SK-N-SH treated with all-trans-retinoic acid at 6 μM for 48 hours (cell line): ENCODE results near the gene NUP42.

Experiments used
- ATAC-seq: fragments of 200-7000 bp; cut with Tn5 transposase; 3 replicates; pipeline ENCODE4 v1.9.1; 2020; ENCODE audit warnings: mild to moderate bottlenecking, moderate library complexity
- ARNTL ChIP-seq: fragments of 450-650 bp; formaldehyde crosslinking; IDR thresholded peaks from 2 replicates; pipeline ENCODE4 v1.5.0; 2020; ENCODE audit warnings: low read depth, mild to moderate bottlenecking, moderate library complexity, borderline replicate concordance
- BACH2 ChIP-seq: fragments of 250-450 bp; sonication (Bioruptor Pico); IDR thresholded peaks from 2 replicates; pipeline ENCODE4 v1.9.0; 2021; ENCODE audit warnings: mild to moderate bottlenecking, borderline replicate concordance
- CREB5 ChIP-seq: fragments of 250-450 bp; sonication (Bioruptor Pico); IDR thresholded peaks from 2 replicates; pipeline ENCODE4 v1.5.1; 2020; ENCODE audit warnings: low read depth, mild to moderate bottlenecking, moderate library complexity
- CSDC2 ChIP-seq: fragments of 250-450 bp; sonication (Bioruptor Pico); IDR thresholded peaks from 2 replicates; pipeline ENCODE4 v1.5.0; 2020; ENCODE audit warnings: mild to moderate bottlenecking, moderate library complexity
- CSRNP3 ChIP-seq: fragments of 250-450 bp; sonication (Bioruptor Pico); IDR thresholded peaks from 2 replicates; pipeline ENCODE4 v1.5.1; 2021; ENCODE audit warnings: mild to moderate bottlenecking, moderate library complexity
- ESRRG ChIP-seq: fragments of 250-450 bp; sonication (Bioruptor Pico); IDR thresholded peaks from 2 replicates; pipeline ENCODE4 v1.6.1; 2021; ENCODE audit warnings: mild to moderate bottlenecking
- ISL1 ChIP-seq: fragments of 250-450 bp; sonication (Bioruptor Pico); IDR thresholded peaks from 2 replicates; pipeline ENCODE4 v2.1.2; 2022; ENCODE audit warnings: mild to moderate bottlenecking, moderate library complexity
- OSR1 ChIP-seq: fragments of 250-450 bp; sonication (Bioruptor Pico); IDR thresholded peaks from 2 replicates; pipeline ENCODE4 v1.8.0; 2022; ENCODE audit warnings: moderate library complexity, mild to moderate bottlenecking, inconsistent platforms
- POU6F1 ChIP-seq: fragments of 250-450 bp; sonication (Bioruptor Pico); IDR thresholded peaks from 2 replicates; pipeline ENCODE4 v1.8.0; 2021; ENCODE audit warnings: low read depth, mild to moderate bottlenecking, moderate library complexity, borderline replicate concordance
- PPARA ChIP-seq: fragments of 250-450 bp; sonication (Bioruptor Pico); IDR thresholded peaks from 2 replicates; pipeline ENCODE4 v1.5.0; 2020; ENCODE audit warnings: mild to moderate bottlenecking, borderline replicate concordance
- RARB ChIP-seq: fragments of 250-450 bp; sonication (Bioruptor Pico); IDR thresholded peaks from 2 replicates; pipeline ENCODE4 v1.8.0; 2021; ENCODE audit warnings: mild to moderate bottlenecking, moderate library complexity
- SNAI2 ChIP-seq: fragments of 250-450 bp; sonication (Bioruptor Pico); IDR thresholded peaks from 2 replicates; pipeline ENCODE4 v1.5.0; 2020; ENCODE audit warnings: mild to moderate bottlenecking, moderate library complexity
- TCF4 ChIP-seq: fragments of 250-450 bp; sonication (Bioruptor Pico); IDR thresholded peaks from 2 replicates; pipeline ENCODE4 v1.8.0; 2021; ENCODE audit warnings: mild to moderate bottlenecking, moderate library complexity, borderline replicate concordance
- TSHZ2 ChIP-seq: fragments of 250-450 bp; sonication (Bioruptor Pico); IDR thresholded peaks from 2 replicates; pipeline ENCODE4 v1.5.0; 2020; ENCODE audit warnings: mild to moderate bottlenecking, moderate library complexity
- ZC3H10 ChIP-seq: fragments of 250-450 bp; sonication (Bioruptor Pico); IDR thresholded peaks from 2 replicates; pipeline ENCODE4 v1.5.1; 2021; ENCODE audit warnings: mild to moderate bottlenecking, moderate library complexity
- ZFP3 ChIP-seq: fragments of 250-450 bp; sonication (Bioruptor Pico); IDR thresholded peaks from 2 replicates; pipeline ENCODE4 v1.5.0; 2020; ENCODE audit warnings: mild to moderate bottlenecking, moderate library complexity
- ZFP30 ChIP-seq: fragments of 450-650 bp; formaldehyde crosslinking; IDR thresholded peaks from 2 replicates; pipeline ENCODE4 v1.5.0; 2022; ENCODE audit warnings: mild to moderate bottlenecking, moderate library complexity
- ZNF565 ChIP-seq: fragments of 450-650 bp; formaldehyde crosslinking; conservative IDR thresholded peaks from 2 replicates; pipeline ENCODE4 v1.5.0; 2020; ENCODE audit warnings: low read depth, mild to moderate bottlenecking, moderate library complexity
- ZNF70 ChIP-seq: fragments of 450-650 bp; formaldehyde crosslinking; IDR thresholded peaks from 2 replicates; pipeline ENCODE4 v1.5.0; 2020; ENCODE audit warnings: mild to moderate bottlenecking, moderate library complexity
- ZNF8 ChIP-seq: fragments of 450-650 bp; formaldehyde crosslinking; IDR thresholded peaks from 2 replicates; pipeline ENCODE4 v1.5.0; 2020; ENCODE audit warnings: mild to moderate bottlenecking, moderate library complexity

Gene NUP42

GRCh38 chr7:23181684-23182553, at the start of gene NUP42:
TSS of gene NUP42 (plus strand) at chr7:23182048. CDS start at chr7:23182086, 38 bp downstream.
- ATAC-seq = peak; percentile 96
- TF ChIP-seq BACH2 (CRISPR knock-in tag) (peak; percentile 73; the same call in 1 of the 2 replicates), ESRRG (CRISPR knock-in tag) (no peak), CREB5 (CRISPR knock-in tag) (peak; percentile 59; the same call in 1 of the 2 replicates), CSDC2 (CRISPR knock-in tag) (peak; percentile 90), ZNF70 (CRISPR knock-in tag) (no peak), ZFP30 (CRISPR knock-in tag) (peak; percentile 31; the same call in 1 of the 2 replicates), CSRNP3 (CRISPR knock-in tag) (no peak), ARNTL (CRISPR knock-in tag) (no peak), ZFP3 (CRISPR knock-in tag) (peak; percentile 81; the same call in 1 of the 2 replicates), TSHZ2 (CRISPR knock-in tag) (peak; percentile 80), SNAI2 (CRISPR knock-in tag) (peak; percentile 93)

- TF ChIP-seq RARB (no peak), POU6F1 (CRISPR knock-in tag) (no peak), TCF4 (no peak), SNAI2 (CRISPR knock-in tag) (no peak), ISL1 (CRISPR knock-in tag) (no peak), OSR1 (CRISPR knock-in tag) (no peak), ZC3H10 (CRISPR knock-in tag) (no peak), ZNF70 (CRISPR knock-in tag) (no peak), CSDC2 (CRISPR knock-in tag) (no peak)
- TF ChIP-seq, all 23 proteins: peak for 0
- ATAC-seq = no peak
Measured at GRCh38 chr7:23133797-23134196, 48.1 kb upstream of the NUP42 start.

GRCh38 chr7:23135755-23136154, 46.1 kb upstream of the NUP42 start:
- no peak for ATAC-seq
- TF ChIP-seq TSHZ2 (CRISPR knock-in tag) (no peak), ISL1 (CRISPR knock-in tag) (no peak), ZNF8 (CRISPR knock-in tag) (no peak), ZNF565 (CRISPR knock-in tag) (no peak), ZC3H10 (CRISPR knock-in tag) (no peak), ZFP30 (CRISPR knock-in tag) (no peak), OSR1 (CRISPR knock-in tag) (no peak), CREB5 (CRISPR knock-in tag) (no peak), POU6F1 (CRISPR knock-in tag) (no peak), TCF4 (no peak), BACH2 (CRISPR knock-in tag) (no peak), SNAI2 (CRISPR knock-in tag) (no peak), ARNTL (CRISPR knock-in tag) (no peak), PPARA (no peak)
